Esophagus (tissue), 2 donors: ENCODE data around the gene SLC16A2. TPM values are rescaled to one million over a fixed set of nuclear protein-coding genes. Genes with fewer than 3 reads are reported as not detected.

ENCODE experiments used
- polyA plus RNA-seq, 2 donors: library from polyadenylated mRNA; stranded (reverse); fragments of 200-250 nt; gene quantifications; one replicate each; pipeline ENCODE4 v1.2.3, GENCODE V29; 2013
- donor health status: healthy with polysubstance abuse.
- donor health status: Bipolar disorder and iron deficiency.

Gene SLC16A2
- polyA plus RNA-seq, 2 donors, result 2.4 TPM

Other genes with a start within 250 kb of the SLC16A2 start
- not detected for gene ZCCHC13, start 117.3 kb upstream of the SLC16A2 start, polyA plus RNA-seq
- 1 to 10 TPM; 4.3 to 5.7 TPM for gene RLIM, start 193.1 kb downstream of the SLC16A2 start, polyA plus RNA-seq